ENCODE measurements around the gene ADRM1. TPM values are rescaled to one million over a fixed set of nuclear protein-coding genes. Genes with fewer than 3 reads are reported as not detected.

Gene ADRM1
- total and polyA plus RNA-seq, 2 of the 4 experiments (the other 2 are of a cell fraction): 103 to 149 TPM

DNA sequence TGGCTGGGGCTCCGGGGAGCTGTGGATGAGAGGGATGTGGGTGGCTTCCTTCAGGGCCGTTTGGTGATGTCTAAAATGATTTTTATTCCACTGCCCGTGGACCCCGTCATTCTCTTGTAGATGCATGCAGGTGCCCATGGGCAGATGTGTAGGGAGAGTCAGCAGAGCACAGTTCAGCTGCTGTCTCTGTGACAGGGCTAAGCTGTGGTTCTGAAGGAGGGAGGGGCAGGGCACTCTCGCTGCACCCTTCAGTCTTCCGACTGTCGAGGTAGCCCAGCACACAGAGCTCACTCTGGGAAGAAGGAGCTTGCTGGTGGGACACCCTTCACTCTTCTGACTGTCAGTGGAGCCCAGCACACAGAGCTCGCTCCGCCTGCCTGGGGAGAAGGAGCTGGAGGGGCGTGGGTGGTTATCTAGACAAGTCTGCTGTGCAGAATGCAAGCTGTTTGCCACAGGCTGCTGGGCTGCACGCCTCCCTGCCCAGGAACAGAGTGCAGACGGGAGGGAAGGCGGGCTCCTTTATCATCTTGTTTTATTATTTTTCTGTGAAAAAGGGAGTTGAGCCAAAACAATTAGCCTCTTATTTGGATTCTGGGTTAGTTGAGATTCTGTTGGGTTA lies 28.4 kb upstream of the ADRM1 start:
- H3K27ac ChIP-seq (ENCODE audit: insufficient read depth, low read length): no peak overlapping the region
- no peak overlapping the region for H4K91ac ChIP-seq (ENCODE audit: insufficient read depth, low read depth, low read length)
- H4K20me1 ChIP-seq (ENCODE audit: insufficient read depth, low read length): peaks cover 13% of the 10 kb centered on the region
- no peak overlapping the region for H3K56ac ChIP-seq (ENCODE audit: extremely low read depth, insufficient read depth, low read length)
- in situ Hi-C loops (cut with MboI; ENCODE audit: low sequenced_read_pairs) (no loop called here), dilution Hi-C loops (cut with HindIII; ENCODE audit: low sequenced_read_pairs, unreplicated experiment) (no loop called here), intact Hi-C loops (cut with micrococcal nuclease) (no loop called here)
- no peaks in the 10 kb centered on the region for H3K4me1 ChIP-seq (ENCODE audit: control insufficient read depth, insufficient read depth, low read length)
- H2BK20ac ChIP-seq (ENCODE audit: low read depth, low read length): no peak overlapping the region
- H3K23ac ChIP-seq (ENCODE audit: low read depth, low read length): no peak overlapping the region
- H3K9me3 ChIP-seq (ENCODE audit: control insufficient read depth, insufficient read depth, low read length): no peaks in the 10 kb centered on the region
- H4K5ac ChIP-seq (ENCODE audit: low read depth, low read length): no peak overlapping the region
- ChIA-PET POLR2A (ENCODE audit: unreplicated experiment) (no interaction called here), CTCF (interaction anchor here (0.6 kb wide), 1 partner anchor 9 kb away, joined by 3 read pairs; no protein-coding TSS in a partner anchor)
- peaks cover 13% of the 10 kb centered on the region for H3K9me1 ChIP-seq (ENCODE audit: insufficient read depth, low read length)
- TF ChIP-seq FOS (IDR thresholded peaks at IDR 0.05; ENCODE audit: low read depth, low read length) (no peak), ELK1 (IDR thresholded peaks at IDR 0.05; ENCODE audit: borderline replicate concordance, low read depth, low read length) (no peak), CEBPB (IDR thresholded peaks at IDR 0.05; ENCODE audit: low read depth, low read length) (no peak), RAD21 (IDR thresholded peaks at IDR 0.05; ENCODE audit: low read length) (no peak), BHLHE40 (IDR thresholded peaks at IDR 0.05; ENCODE audit: low read depth, low read length) (no peak), RFX5 (IDR thresholded peaks at IDR 0.05; ENCODE audit: low read depth, low read length) (no peak), RCOR1 (IDR thresholded peaks at IDR 0.05; ENCODE audit: insufficient replicate concordance, low read length) (no peak), SMC3 (IDR thresholded peaks at IDR 0.05; ENCODE audit: low read depth, low read length) (no peak), MXI1 (IDR thresholded peaks at IDR 0.05; ENCODE audit: borderline replicate concordance, low read depth, low read length) (no peak), POLR2A (IDR thresholded peaks at IDR 0.05; ENCODE audit: low read depth, low read length) (no peak), NFE2L2 (IDR thresholded peaks at IDR 0.05; ENCODE audit: low read depth, low read length) (no peak), CHD1 (IDR thresholded peaks at IDR 0.05; ENCODE audit: low read depth, low read length) (no peak), USF2 (IDR thresholded peaks at IDR 0.05; ENCODE audit: low read depth, low read length) (no peak), MAZ (IDR thresholded peaks at IDR 0.05; ENCODE audit: borderline replicate concordance, low read depth, low read length) (no peak)
- no peaks in the 10 kb centered on the region for H3K27me3 ChIP-seq (ENCODE audit: control insufficient read depth, insufficient read depth, low read length)
- H4K8ac ChIP-seq (ENCODE audit: low read depth in 2 of 2, low read length in 2 of 2): no peak overlapping the region
- no peak overlapping the region for H2AK5ac ChIP-seq (ENCODE audit: low read depth, low read length)
- H3K36me3 ChIP-seq (ENCODE audit: control insufficient read depth, insufficient read depth, low read length): peaks cover 42% of the 10 kb centered on the region
- BruUV-seq (replicated peaks): no TSS peak
- no peak overlapping the region for H3K14ac ChIP-seq (replicated peaks; ENCODE audit: low read depth, low read length)
- H3K79me1 ChIP-seq (ENCODE audit: low read depth in 1 of 2, low read length in 2 of 2): peaks cover 11 to 12% of the 10 kb centered on the region in 2 experiments; a peak in 2 of 4 replicates
- H2BK120ac ChIP-seq (ENCODE audit: low read depth, low read length): no peak overlapping the region
- H3K18ac ChIP-seq (ENCODE audit: low read depth, low read length): no peak overlapping the region
- no peak for DNase-seq
- no peak overlapping the region for H3K4ac ChIP-seq (ENCODE audit: low read depth, low read length)
- H2BK5ac ChIP-seq (ENCODE audit: low read depth, low read length, poor library complexity, severe bottlenecking): no peak overlapping the region
- H3K4me2 ChIP-seq (ENCODE audit: low read depth, low read length): no peak overlapping the region
- H3K9ac ChIP-seq (ENCODE audit: low read depth, low read length): no peak overlapping the region
- H2AK9ac ChIP-seq (replicated peaks; ENCODE audit: low read depth, low read length, poor library complexity): no peak overlapping the region
- no peak overlapping the region for H2AFZ ChIP-seq (replicated peaks; ENCODE audit: low read length, poor library complexity)
- peak; percentile 63 for ATAC-seq (ENCODE audit: low read depth)
- WGBS, 2 experiments (ENCODE audit: extremely low coverage in 2 of 2, insufficient read length in 1 of 2): 83% methylated on average over 4 of the region's 13 CpGs; no CpG with 5 or more reads in 1 of the 2 experiments
- no peak overlapping the region for H3K4me3 ChIP-seq (ENCODE audit: insufficient read depth, low read depth, low read length)
- no peak overlapping the region for H2BK15ac ChIP-seq (ENCODE audit: low read depth, low read length)
